NCI-H524 treated with DMSO at 0.1 percent for 48 hours (cell line): ENCODE results near the gene TBX10.
"Not testable (repeated sequence)": the region's sequence is repeated elsewhere in the genome, so short reads cannot be mapped to it uniquely, and the experiment has no call there.

Experiments used
- DNase-seq: peaks from one replicate; lab custom pipeline; 2025; lab: John Stamatoyannopoulos, UW

TBX10 gene

DNA sequence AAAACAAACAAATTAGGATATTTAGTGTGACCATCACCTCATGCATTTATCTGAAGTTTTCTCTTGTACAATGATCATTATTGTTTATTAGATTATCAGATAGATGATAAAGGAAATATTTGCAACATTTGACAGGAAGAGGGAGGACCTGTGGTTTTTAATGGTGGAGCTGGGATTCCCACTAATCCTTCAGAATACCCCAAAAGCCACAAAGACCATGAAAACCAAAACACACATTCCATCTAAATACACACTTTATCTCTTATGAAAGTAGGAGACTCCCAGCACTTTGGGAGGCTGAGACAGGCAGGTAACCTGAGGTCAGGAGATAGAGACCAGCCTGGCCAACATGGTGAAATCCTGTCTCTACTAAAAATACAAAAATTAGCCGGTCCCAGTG, 40.4 kb downstream of the TBX10 start:
- no peak for DNase-seq

DNA sequence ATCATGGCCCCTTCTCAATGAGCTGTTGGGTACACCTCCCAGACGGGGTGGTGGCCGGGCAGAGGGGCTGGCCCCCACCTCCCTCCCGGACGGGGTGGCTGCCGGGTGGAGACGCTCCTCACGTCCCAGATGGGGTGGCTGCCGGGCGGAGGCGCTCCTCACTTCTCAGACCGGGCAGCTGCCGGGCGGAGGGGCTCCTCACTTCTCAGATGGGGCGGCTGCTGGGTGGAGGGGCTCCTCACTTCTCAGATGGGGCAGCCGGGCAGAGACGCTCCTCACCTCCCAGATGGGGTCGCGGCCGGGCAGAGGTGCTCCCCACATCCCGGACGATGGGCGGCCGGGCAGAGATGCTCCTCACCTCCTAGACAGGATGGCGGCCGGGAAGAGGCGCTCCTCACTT, 41.6 kb downstream of the TBX10 start:
- DNase-seq: not testable (repeated sequence)

DNA sequence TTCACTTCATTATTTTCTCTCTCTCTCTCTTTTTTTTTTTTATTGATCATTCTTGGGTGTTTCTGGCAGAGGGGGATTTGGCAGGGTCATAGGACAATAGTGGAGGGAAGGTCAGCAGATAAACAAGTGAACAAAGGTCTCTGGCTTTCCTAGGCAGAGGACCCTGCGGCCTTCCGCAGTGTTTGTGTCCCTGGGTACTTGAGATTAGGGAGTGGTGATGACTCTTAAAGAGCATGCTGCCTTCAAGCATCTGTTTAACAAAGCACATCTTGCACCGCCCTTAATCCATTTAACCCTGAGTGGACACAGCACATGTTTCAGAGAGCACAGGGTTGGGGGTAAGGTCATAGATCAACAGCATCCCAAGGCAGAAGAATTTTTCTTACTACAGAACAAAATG, 42.1 kb downstream of the TBX10 start:
- not testable (repeated sequence) for DNase-seq

DNA sequence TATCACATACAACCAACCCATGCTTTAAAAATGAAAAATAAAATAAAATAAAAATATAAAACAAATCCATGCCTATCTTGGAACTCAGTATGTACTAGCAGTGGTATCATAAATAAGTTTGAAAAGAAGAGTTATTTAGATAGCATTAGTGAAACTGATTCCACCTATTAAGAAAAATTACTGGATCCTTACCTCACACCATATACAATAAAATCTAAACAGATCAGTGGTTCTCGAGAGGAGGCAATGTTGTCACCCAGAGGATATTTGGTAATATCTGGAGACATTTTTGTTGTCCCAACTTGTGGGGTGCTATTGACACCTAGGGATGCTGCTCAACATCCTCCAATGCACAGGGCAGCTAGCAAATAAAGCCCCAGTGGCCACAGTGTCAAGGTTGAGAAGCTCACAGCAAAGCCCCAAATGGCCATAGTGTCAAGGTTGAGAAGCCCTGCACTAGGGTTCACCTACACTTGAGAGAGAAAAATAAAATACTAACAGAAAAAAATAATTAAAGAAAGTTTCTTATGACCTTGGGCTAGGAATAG, 42.7 kb downstream of the TBX10 start:
- DNase-seq: no peak

DNA sequence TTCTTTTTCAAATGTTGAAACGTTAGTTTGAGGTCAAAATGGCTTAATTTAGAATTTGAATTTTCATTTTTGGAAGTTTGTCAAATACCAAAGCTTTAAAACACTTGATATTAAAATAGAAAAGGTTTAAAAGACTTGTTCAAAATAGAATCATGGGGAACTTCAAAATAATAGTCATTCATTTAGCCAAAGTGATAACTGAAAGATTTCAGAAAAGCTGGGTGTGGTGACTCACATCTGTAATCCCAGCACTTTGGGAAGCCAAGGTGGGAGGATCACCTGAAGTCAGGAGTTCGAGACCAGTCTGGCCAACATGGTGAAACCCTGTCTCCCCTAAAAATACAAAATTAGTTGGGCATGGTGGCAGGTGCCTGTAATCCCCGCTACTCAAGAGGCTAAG, 45.1 kb downstream of the TBX10 start:
- no peak for DNase-seq

DNA sequence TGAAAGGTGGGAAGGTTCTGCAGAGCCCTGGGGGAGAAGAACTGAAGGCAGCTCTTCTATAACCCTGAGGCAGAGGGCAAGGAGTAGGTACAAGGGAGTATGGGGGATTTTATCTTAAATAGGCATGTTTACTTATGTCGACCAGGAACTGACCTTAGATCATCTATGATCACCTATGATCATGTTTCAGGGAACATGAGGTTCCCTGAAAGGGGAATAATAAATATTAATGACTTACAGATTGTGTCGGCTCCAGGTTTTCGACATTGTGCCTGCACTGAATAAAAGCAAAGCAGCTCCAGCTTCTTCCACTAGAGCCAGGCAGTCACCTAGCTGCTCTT, 46.0 kb downstream of the TBX10 start:
- DNase-seq: no peak

DNA sequence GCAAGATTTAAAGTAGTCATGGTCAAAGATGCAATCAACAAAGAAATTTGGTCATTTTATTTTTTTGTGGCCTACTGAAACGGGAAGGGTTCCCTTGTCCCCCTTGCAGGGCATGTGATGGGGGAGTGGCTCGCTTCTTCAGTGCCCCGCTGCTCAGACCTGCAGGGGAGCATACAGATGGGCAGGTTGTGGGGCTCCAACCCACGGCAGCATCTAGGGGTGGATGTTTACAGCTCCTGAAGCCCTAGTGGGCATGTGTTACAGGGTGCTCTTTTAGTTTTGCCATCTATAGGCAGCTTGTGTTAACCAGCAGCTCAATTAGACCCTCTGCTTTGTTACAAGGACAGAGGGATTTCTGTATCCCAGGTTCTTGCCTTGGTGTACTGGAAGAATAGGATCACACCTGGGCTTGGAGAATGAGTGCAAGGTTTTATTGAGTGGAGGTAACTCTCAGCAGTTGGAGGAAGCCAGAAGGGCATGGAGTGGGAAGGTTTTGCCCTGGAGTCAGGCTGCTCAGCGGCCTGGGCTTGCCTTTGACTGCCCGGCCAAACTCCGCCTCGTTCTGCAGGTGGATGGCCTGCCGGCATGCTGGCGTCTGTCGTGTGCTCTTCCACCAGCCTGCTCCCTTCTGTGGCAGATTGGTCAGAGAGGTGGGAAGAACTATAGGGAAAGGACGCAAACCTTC, 46.5 kb downstream of the TBX10 start:
- DNase-seq: no peak

DNA sequence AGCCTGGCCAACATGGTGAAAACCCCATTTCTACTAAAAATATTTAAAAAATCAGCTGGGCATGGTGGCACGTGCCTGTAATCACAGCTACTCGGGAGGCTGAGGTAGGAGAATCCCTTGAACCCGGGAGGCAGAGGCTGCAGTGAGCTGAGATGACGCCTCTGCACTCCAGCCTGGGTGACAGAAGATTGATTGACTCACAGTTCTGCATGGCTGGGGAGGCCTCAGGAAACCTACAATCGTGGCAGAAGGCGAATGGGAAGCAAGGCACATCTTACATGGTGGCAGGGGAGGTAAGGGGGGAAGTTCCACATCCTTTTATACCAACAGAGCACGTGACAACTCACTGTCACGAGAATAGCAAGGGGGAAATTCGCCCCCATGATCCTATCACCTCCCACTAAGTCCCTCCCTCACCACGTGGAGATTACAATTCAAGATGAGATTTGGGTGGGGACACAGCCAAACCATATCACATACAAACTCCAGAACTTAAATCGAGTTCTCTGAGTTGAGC, 50.6 kb downstream of the TBX10 start:
- not testable (repeated sequence) for DNase-seq

DNA sequence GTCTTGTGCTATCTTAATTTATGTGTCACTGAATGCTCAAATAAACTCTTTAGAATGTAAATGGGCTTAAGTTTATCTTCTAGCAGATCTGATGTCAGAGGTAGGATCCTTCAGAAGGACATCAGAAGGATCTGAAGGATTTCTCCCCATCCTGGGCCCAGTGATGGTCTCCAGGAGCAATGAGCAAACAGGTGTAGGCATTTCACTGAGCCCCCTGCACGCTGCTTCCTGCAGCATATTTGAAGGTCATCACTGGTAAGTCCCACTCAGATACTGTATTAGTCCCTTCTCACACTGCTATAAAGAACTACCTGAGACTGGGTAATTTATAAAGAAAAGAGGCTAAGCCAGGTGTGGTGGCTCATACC, 51.4 kb downstream of the TBX10 start:
- DNase-seq: no peak

DNA sequence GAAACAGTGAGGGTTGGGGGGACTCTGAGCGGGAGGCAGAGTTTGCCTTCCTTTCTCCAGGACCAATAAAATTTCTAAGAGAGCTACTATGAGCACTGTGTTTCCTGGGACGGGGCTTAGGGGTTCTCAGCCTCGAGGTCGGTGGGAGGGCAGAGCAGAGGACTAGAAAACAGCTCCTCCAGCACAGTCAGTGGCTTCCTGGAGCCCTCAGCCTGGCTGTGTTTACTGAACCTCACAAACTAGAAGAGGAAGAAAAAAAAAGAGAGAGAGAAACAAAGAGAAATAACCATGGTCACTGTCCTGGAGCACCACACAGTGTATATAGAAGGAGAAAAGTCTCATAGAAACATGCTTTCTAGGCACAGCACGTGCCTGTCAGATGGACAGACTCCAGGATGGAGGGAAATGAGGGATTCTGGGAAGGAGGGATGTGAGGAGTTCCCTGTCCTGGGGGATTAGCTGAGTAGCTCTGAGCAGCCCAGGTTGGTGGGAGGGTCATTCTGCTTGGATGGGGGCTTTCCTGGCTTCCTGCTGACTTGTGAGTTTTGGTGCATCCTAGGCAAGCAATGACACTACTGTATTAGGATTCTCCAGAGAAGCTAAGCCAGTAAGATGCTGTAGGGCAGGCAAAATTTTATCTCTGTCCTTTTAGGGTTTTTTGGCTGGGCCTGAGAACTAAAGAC, 52.9 kb downstream of the TBX10 start:
- DNase-seq: no peak

DNA sequence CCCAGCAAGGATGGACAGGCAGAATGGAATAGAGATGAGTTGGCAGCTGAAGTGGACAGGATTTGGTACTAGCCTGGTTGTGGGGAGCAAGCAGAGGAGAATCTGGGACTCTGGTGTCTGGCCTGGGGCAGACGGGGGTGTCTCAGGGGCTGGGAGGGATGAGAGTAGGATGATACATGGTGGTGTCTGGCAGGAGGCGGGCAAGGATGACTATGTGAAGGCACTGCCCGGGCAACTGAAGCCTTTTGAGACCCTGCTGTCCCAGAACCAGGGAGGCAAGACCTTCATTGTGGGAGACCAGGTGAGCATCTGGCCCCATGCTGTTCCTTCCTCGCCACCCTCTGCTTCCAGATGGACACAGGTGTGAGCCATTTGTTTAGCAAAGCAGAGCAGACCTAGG, 53.7 kb downstream of the TBX10 start:
- DNase-seq: no peak

DNA sequence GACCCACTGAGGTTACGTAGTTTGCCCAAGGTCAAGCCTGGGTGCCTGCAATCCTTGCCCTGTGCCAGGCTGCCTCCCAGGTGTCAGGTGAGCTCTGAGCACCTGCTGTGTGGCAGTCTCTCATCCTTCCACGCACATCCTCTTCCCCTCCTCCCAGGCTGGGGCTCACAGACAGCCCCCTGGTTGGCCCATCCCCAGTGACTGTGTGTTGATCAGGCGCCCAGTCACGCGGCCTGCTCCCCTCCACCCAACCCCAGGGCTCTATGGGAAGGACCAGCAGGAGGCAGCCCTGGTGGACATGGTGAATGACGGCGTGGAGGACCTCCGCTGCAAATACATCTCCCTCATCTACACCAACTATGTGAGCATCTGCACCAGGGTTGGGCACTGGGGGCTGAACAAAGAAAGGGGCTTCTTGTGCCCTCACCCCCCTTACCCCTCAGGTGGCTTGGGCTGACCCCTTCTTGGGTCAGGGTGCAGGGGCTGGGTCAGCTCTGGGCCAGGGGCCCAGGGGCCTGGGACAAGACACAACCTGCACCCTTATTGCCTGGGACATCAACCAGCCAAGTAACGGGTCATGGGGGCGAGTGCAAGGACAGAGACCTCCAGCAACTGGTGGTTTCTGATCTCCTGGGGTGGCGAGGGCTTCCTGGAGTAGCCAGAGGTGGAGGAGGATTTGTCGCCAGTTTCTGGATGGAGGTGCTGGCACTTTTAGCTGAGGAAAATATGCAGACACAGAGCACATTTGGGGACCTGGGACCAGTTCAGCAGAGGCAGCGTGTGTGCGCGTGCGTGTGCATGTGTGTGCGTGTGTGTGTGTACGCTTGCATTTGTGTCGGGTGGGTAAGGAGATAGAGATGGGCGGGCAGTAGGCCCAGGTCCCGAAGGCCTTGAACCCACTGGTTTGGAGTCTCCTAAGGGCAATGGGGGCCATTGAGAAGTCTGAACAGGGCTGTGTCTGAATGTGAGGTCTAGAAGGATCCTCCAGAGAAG, 54.4 kb downstream of the TBX10 start:
- DNase-seq: no peak

DNA sequence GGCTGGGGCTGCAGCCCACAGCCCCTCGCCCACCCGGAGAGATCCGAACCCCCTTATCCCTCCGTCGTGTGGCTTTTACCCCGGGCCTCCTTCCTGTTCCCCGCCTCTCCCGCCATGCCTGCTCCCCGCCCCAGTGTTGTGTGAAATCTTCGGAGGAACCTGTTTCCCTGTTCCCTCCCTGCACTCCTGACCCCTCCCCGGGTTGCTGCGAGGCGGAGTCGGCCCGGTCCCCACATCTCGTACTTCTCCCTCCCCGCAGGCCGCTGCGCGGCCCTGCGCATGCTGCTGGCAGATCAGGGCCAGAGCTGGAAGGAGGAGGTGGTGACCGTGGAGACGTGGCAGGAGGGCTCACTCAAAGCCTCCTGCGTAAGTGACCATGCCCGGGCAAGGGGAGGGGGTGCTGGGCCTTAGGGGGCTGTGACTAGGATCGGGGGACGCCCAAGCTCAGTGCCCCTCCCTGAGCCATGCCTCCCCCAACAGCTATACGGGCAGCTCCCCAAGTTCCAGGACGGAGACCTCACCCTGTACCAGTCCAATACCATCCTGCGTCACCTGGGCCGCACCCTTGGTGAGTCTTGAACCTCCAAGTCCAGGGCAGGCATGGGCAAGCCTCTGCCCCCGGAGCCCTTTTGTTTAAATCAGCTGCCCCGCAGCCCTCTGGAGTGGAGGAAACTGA, 55.2 kb downstream of the TBX10 start:
- no peak for DNase-seq

DNA sequence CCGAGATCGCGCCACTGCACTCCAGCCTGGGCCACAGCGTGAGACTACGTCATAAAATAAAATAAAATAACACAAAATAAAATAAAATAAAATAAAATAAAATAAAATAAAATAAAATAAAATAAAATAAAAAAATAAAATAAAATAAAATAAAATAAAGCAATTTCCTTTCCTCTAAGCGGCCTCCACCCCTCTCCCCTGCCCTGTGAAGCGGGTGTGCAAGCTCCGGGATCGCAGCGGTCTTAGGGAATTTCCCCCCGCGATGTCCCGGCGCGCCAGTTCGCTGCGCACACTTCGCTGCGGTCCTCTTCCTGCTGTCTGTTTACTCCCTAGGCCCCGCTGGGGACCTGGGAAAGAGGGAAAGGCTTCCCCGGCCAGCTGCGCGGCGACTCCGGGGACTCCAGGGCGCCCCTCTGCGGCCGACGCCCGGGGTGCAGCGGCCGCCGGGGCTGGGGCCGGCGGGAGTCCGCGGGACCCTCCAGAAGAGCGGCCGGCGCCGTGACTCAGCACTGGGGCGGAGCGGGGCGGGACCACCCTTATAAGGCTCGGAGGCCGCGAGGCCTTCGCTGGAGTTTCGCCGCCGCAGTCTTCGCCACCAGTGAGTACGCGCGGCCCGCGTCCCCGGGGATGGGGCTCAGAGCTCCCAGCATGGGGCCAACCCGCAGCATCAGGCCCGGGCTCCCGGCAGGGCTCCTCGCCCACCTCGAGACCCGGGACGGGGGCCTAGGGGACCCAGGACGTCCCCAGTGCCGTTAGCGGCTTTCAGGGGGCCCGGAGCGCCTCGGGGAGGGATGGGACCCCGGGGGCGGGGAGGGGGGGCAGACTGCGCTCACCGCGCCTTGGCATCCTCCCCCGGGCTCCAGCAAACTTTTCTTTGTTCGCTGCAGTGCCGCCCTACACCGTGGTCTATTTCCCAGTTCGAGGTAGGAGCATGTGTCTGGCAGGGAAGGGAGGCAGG, 56.0 kb downstream of the TBX10 start, which contains the start of gene GSTP1:
Gene GSTP1 (plus strand): TSS at position 566 of the 958 bp plus-strand sequence. CDS start 32 bp downstream, at position 598.
- no peak for DNase-seq

DNA sequence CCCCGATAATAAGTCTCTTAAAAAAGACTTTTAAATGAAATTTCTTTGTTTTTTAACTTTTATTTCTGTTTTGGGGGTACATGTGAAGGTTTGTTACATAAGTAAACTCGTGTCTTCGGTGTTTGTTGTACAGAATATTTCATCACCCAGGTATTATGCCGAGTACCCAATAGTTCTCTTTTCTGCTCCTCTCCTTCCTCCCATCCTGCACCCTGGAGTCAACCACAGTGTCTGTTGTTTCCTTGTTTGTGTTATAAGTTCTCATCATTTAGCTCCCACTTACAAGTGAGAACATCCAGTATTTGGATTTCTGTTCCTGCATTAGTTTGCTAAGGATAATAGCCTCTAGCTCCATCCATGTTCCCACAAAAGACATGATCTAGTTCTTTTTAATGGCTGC, 57.6 kb downstream of the TBX10 start:
- no peak for DNase-seq

DNA sequence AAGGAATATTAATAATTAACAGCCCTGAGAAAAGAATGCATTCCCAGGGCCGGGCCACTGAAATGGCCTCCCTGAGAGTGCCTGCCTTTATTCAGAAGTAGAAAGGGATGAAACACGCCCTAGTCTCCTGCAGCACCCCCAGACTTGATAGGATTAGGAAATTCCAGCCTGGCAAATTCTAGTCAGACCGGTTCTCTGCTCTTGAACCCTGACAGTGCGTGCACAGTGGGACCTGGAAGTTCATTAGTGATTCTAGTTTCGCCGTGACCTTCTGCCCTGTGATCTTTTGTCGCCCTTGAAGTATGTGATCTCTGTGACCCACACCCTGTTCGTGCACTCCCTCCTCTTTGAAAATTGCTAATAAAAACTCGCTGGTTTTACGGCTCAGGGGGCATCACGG, 58.1 kb downstream of the TBX10 start:
- DNase-seq: no peak
